CD14-positive monocyte (primary cell): ENCODE results near the gene FXYD6. TPM values are rescaled to one million over a fixed set of nuclear protein-coding genes. Genes with fewer than 3 reads are reported as not detected.
A peak's percentile ranks its signal among the peaks of the same experiment; 100 is the strongest.

Experiments used
- DNase-seq, 3 donors: peaks; one replicate each; pipeline ENCODE4 v3.0.0-alpha.2; 2011 to 2022
- H2AFZ ChIP-seq: 2 replicates; pipeline ENCODE4 v1.6.0; 2012; ENCODE audit warnings: mild to moderate bottlenecking, low read depth, low read length, inconsistent platforms; ENCODE audit not compliant: insufficient read depth, poor library complexity, severe bottlenecking
- H3K27ac ChIP-seq, 2 donors: 1 replicate in 1 of 2; 2 replicates in 1 of 2; pipeline ENCODE4 v1.5.1; 2012 to 2013; ENCODE audit warnings: low read length in 2 of 2, control low read depth in 1 of 2, inconsistent platforms in 1 of 2, low read depth in 1 of 2, mild to moderate bottlenecking in 1 of 2
- H3K27me3 ChIP-seq, 2 donors: one replicate each; pipeline versions ENCODE4 v1.6.0 to v1.6.1; 2011 to 2013; ENCODE audit warnings: low read length in 2 of 2; ENCODE audit not compliant: control insufficient read depth in 2 of 2, insufficient read depth in 2 of 2
- H3K36me3 ChIP-seq, 2 donors: replicated peaks in 1 of 2; 1 replicate in 1 of 2; 2 replicates in 1 of 2; pipeline versions ENCODE4 v1.5.1 to v1.6.1; 2012 to 2013; ENCODE audit warnings: low read length in 2 of 2, control low read depth in 1 of 2, inconsistent platforms in 1 of 2, mild to moderate bottlenecking in 1 of 2; ENCODE audit not compliant: insufficient read depth in 2 of 2, control insufficient read depth in 1 of 2
- H3K4me1 ChIP-seq, 2 donors: 1 replicate in 1 of 2; 2 replicates in 1 of 2; pipeline versions ENCODE4 v1.5.1 to v1.6.1; 2012 to 2013; ENCODE audit warnings: low read length in 2 of 2, control low read depth in 1 of 2, inconsistent platforms in 1 of 2, mild to moderate bottlenecking in 1 of 2, moderate library complexity in 1 of 2; ENCODE audit not compliant: insufficient read depth in 2 of 2, control insufficient read depth in 1 of 2
- H3K4me2 ChIP-seq: replicated peaks from 2 replicates; pipeline ENCODE3; 2012; ENCODE audit warnings: low read length, moderate library complexity, mild to moderate bottlenecking; ENCODE audit not compliant: poor library complexity, severe bottlenecking; ENCODE audit errors: extremely low read depth
- H3K4me3 ChIP-seq, 3 experiments: fragments of 200-600 bp in 1 of 3; sonication (generic) in 1 of 3; replicated peaks in 1 of 3; 1 replicate in 2 of 3; 2 replicates in 1 of 3; pipeline ENCODE4 v1.5.1; 2011 to 2013; ENCODE audit warnings: low read length in 3 of 3, mild to moderate bottlenecking in 3 of 3, control low read depth in 2 of 3, low read depth in 2 of 3, inconsistent platforms in 1 of 3, moderate library complexity in 1 of 3
- H3K79me2 ChIP-seq: 2 replicates; pipeline ENCODE4 v1.6.0; 2012; ENCODE audit warnings: mild to moderate bottlenecking, control low read depth, inconsistent platforms, low read length, moderate library complexity; ENCODE audit not compliant: insufficient read depth
- H3K9ac ChIP-seq: 2 replicates; pipeline ENCODE4 v1.6.0; 2017; ENCODE audit warnings: low read length, mild to moderate bottlenecking; ENCODE audit not compliant: insufficient read depth, poor library complexity, severe bottlenecking
- H3K9me3 ChIP-seq, 2 donors: replicated peaks in 1 of 2; 1 replicate in 1 of 2; 2 replicates in 1 of 2; pipeline versions ENCODE4 v1.5.1 to v1.6.1; 2012 to 2013; ENCODE audit warnings: low read length in 2 of 2, control low read depth in 1 of 2; ENCODE audit not compliant: control insufficient read depth in 1 of 2, insufficient read depth in 1 of 2
- H4K20me1 ChIP-seq: 2 replicates; pipeline ENCODE4 v1.6.0; 2012; ENCODE audit warnings: mild to moderate bottlenecking, low read length, control low read depth, moderate library complexity; ENCODE audit not compliant: insufficient read depth
- H3K27ac Mint-ChIP-seq, 7 donors: one replicate each; pipeline ENCODE4 v1.8.0; 2020; ENCODE audit warnings: mild to moderate bottlenecking in 7 of 7, mixed read lengths in 7 of 7, moderate library complexity in 6 of 7, inconsistent platforms in 2 of 7
- H3K27me3 Mint-ChIP-seq, 3 donors: one replicate each; pipeline ENCODE4 v1.8.0; 2021 to 2022; ENCODE audit warnings: low read depth in 3 of 3, mild to moderate bottlenecking in 3 of 3, mixed read lengths in 3 of 3, moderate library complexity in 3 of 3, inconsistent platforms in 1 of 3
- H3K36me3 Mint-ChIP-seq, 2 donors: one replicate each; pipeline ENCODE4 v1.8.0; 2020; ENCODE audit warnings: mixed read lengths in 2 of 2, inconsistent platforms in 1 of 2, mild to moderate bottlenecking in 1 of 2
- H3K4me1 Mint-ChIP-seq: one replicate; pipeline ENCODE4 v1.8.0; 2020; ENCODE audit warnings: mild to moderate bottlenecking, mixed read lengths
- H3K4me3 Mint-ChIP-seq, 2 donors: one replicate each; pipeline ENCODE4 v1.8.0; 2020; ENCODE audit warnings: mild to moderate bottlenecking in 2 of 2, mixed read lengths in 2 of 2, moderate library complexity in 1 of 2
- H3K9me3 Mint-ChIP-seq, 7 donors: one replicate each; pipeline ENCODE4 v1.8.0; 2020 to 2022; ENCODE audit warnings: mixed read lengths in 7 of 7, mild to moderate bottlenecking in 6 of 7, moderate library complexity in 6 of 7, inconsistent platforms in 2 of 7
- CTCF ChIP-seq: fragments of 200-600 bp; IDR thresholded peaks from one replicate; pipeline ENCODE4 v1.8.0; 2022; ENCODE audit warnings: antibody characterized with exemption, mild to moderate bottlenecking
- whole genome bisulfite sequencing: methylation state at CpG from one replicate; pipeline ENCODE4 v1.1.5; 2013; ENCODE audit warnings: missing lambda C conversion rate; ENCODE audit not compliant: insufficient coverage; 5-methylcytosine and 5-hydroxymethylcytosine counted together
- intact Hi-C, 2 donors: fragments of 100-400 bp; cut with micrococcal nuclease; formaldehyde crosslinking; loops; one replicate each; pipeline versions ENCODE4 v1.15.0 to v1.15.1; 2023
- polyA plus RNA-seq, 3 donors: library from polyadenylated mRNA; depleted of rRNA in 1 of 3; unstranded in 2 of 3; stranded (reverse) in 1 of 3; fragments of 300-500 nt in 2 of 3; fragments of >200 nt in 1 of 3; fragmentation: Illumina TruSeq in 2 of 3; gene quantifications; 1 replicate in 2 of 3; 2 replicates in 1 of 3; pipeline ENCODE4 v1.2.3, GENCODE V29; 2012 to 2021

The FXYD6 gene
- polyA plus RNA-seq, 3 donors: 36.4 to 52.1 (median 44.1) TPM

- Mint-ChIP-seq H3K27ac (no peak overlapping the region), H3K36me3 (no peaks in the 10 kb centered on the region), H3K4me3 (no peak overlapping the region), H3K9me3 (peaks cover 0 to 1% (median 0%) of the 10 kb centered on the region in 7 donors), H3K4me1 (peaks cover 18% of the 10 kb centered on the region), H3K27me3 (peaks cover under 1 to 2% (median 2%) of the 10 kb centered on the region in 3 donors)
- Histone ChIP-seq H3K27ac (no peak overlapping the region), H3K4me2 (no peak overlapping the region), H3K27me3 (no peaks in the 10 kb centered on the region), H3K79me2 (no peaks in the 10 kb centered on the region), H3K4me3 (no peak overlapping the region), H3K36me3 (no peaks in the 10 kb centered on the region), H3K9me3 (no peaks in the 10 kb centered on the region), H2AFZ (no peak overlapping the region), H3K9ac (no peak overlapping the region), H4K20me1 (no peaks in the 10 kb centered on the region), H3K4me1 (peaks cover 14 to 22% of the 10 kb centered on the region in 2 donors)
- whole genome bisulfite sequencing: 87% methylated on average over 9 of the region's 11 CpGs
- TF ChIP-seq CTCF: no peak
- DNase-seq: no peak
- intact Hi-C loops: no loop called here
Observed at GRCh38 chr11:117925198-117925925, 48.9 kb upstream of the FXYD6 start.

- Histone ChIP-seq H3K27me3 (no peaks in the 10 kb centered on the region), H3K36me3 (no peaks in the 10 kb centered on the region), H3K4me1 (peaks cover 9 to 19% of the 10 kb centered on the region in 2 donors), H3K9ac (no peak overlapping the region), H3K4me3 (no peak overlapping the region), H3K79me2 (no peaks in the 10 kb centered on the region), H4K20me1 (no peaks in the 10 kb centered on the region), H3K9me3 (no peaks in the 10 kb centered on the region), H3K4me2 (no peak overlapping the region), H2AFZ (no peak overlapping the region), H3K27ac (no peak overlapping the region)
- Mint-ChIP-seq H3K4me3 (no peak overlapping the region), H3K4me1 (peaks cover 15% of the 10 kb centered on the region), H3K9me3 (no peaks in the 10 kb centered on the region), H3K36me3 (no peaks in the 10 kb centered on the region), H3K27ac (peak overlapping the region in 3 of 7 donors; percentile 70 to 78 (median 73)), H3K27me3 (peaks cover 0 to 5% (median 2%) of the 10 kb centered on the region in 3 donors)
- TF ChIP-seq CTCF: no peak
- 89% methylated on average over 5 of the region's 11 CpGs for WGBS
- intact Hi-C loops: no loop called here
- no peak for DNase-seq
Observed at GRCh38 chr11:117924631-117925170, 48.2 kb upstream of the FXYD6 start.
